GM19240 (cell line): ENCODE results near the gene CCDC154.

ENCODE experiments used
- DNase-seq: peaks from one replicate; pipeline ENCODE4 v3.0.0; 2011; ENCODE audit warnings: low spot score; ENCODE audit not compliant: insufficient read length

Gene CCDC154

DNA sequence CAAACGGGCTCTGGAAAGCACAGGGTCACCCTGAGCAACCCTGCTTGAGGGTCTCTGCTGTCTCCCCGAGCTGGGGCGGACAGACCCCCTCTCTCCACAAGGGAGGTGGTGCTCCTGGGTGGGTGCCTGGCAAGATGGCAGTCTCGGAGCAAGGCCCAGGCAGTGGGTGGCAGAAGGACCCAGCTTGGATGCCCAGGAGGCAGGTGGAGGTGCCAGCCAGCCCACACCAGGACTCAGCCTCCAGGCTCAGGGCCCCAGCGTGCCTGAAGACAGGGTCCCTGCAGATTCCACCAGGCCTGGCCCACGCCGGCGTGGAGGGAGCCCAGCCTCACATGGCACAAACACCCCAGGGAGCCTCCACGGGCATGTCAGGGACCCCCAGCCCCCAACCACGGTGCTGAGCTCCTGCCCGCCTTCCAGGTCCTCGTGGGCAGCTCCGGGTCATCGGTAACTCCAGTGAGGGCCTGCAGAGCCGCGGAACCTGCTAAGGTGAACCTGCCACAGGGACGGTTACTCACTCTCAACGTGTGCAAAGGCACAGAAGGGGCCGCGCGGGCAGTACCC is 50.7 kb downstream of the CCDC154 start:
- no peak for DNase-seq

DNA sequence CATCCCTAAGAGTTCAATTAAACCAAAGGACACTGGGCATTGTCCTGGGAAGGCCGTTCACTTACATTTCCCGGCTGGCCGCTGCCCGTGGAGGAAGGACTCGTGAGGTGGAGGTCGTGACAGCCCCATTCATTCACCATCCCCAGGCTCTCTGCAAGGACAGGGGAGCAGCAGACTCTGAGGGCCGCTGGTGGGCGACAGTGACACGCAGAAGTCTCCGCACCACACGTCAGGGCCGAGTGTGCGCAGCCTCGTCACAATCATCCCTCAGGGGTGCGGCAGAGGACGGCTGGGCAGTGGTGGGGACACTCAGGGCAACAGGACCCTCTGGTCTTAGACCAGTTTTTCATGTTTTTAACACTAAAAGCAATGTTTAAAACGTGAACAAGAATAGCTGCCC is 51.5 kb downstream of the CCDC154 start:
- no peak for DNase-seq

DNA sequence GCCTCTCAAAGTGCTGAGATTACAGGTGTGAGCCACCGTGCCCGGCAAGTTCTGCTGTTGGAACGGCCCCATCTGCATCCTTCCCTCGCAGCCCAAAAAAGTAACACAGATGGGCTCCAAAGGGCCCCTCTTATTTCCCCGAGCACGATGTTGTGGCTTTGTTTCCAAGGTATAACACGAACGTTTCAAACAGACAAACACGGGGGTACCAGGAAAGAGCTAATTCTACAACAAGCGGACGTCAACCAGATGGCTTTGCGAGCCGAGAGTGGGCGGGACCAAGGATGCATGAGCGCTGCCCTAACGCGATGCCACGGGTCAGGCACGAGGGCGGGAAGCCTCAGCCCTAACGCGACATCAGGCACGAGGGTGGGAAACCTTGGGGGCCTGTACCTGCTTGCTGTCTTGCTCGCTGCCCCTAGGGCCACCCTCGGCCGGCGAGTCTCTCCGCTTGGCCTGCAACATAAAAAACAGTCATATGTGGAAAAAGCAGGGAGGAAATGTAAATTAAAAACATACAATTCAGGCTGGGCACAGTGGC is 54.0 kb downstream of the CCDC154 start:
- DNase-seq, result no peak

DNA sequence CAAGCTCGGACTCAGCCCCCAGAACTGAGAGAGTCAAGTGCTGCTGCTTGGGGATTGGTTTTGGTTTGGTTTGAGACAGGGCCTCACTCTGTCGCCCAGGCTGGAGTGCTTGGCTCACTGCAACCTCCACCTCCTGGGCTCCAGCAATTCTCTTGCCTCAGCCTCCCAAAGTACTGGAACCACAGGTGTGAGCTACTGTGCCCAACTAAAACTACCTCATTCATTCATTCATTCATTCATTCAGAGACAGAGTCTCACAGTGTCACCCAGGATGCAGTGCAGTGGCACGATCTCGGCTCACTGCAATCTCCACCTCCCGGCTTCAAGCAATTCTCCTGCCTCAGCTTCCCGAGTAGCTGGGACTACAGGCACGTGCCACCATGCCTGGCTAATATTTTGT is 54.6 kb downstream of the CCDC154 start:
- DNase-seq, result no peak

DNA sequence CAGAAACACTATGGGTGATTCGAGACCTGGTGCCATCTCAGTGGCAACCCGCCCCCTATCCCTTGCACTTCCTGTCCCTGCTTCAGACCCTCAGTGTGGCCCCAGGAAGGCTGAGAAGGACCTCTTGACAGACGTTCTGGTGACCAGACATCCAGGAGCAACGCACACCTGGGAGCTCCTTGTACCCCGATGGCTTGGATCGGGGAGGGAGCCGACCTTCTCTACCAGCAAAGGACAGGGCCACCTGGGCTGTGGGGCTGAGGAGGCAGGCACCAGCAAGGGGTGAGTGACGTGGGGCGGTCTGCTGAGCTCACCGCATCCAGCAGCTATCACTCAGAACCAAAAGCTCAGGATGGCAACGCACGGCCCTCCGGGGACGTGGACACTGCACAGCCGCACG is 57.0 kb downstream of the CCDC154 start:
- no peak for DNase-seq

DNA sequence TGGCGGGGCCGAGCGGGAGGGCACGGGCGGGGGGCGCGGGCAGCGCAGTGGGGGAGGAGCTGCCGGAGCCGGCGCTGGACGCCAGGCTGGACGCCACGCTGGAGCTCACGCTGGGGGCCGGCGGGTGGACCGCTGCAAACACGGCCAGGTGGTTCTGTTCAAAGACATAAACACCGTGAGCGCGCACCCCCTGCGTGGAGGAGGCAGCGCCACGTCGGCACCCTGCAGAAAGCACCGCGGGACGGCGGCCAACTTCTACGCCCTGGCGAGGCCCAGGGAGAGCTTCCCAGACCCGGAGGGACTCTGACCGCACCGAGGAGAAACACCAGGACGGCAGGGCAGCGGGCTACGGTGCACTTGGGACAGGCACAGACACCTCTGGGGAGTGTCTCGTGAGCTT is 59.1 kb downstream of the CCDC154 start:
- DNase-seq, result no peak
